ENCODE results near the gene KRTAP19-5.

DNA sequence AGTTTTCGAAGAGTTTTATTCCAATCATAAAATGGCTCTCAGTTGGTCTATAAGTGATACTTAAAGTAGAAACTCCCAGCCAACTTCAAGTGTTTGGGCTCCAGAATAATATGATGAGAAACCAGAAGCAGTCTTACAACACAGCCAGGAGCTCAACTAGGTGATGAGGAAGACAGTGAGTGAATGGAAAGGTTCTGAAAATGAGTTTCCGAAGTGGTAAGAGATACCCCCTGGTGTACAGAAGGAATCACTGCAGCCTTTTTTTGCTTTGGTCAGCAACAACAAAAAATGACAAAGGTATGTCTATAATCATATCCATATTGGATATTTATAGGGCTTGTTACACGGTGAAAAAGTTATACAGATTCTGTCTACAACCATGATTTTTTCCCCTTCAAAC, 38.2 kb downstream of the KRTAP19-5 start:
- TF ChIP-seq, protein P1, sequence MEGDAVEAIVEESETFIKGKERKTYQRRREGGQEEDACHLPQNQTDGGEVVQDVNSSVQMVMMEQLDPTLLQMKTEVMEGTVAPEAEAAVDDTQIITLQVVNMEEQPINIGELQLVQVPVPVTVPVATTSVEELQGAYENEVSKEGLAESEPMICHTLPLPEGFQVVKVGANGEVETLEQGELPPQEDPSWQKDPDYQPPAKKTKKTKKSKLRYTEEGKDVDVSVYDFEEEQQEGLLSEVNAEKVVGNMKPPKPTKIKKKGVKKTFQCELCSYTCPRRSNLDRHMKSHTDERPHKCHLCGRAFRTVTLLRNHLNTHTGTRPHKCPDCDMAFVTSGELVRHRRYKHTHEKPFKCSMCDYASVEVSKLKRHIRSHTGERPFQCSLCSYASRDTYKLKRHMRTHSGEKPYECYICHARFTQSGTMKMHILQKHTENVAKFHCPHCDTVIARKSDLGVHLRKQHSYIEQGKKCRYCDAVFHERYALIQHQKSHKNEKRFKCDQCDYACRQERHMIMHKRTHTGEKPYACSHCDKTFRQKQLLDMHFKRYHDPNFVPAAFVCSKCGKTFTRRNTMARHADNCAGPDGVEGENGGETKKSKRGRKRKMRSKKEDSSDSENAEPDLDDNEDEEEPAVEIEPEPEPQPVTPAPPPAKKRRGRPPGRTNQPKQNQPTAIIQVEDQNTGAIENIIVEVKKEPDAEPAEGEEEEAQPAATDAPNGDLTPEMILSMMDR (conservative IDR thresholded peaks at IDR 0.05), result peak; percentile 48
- TF ChIP-seq EZH2 (IDR thresholded peaks at IDR 0.05; ENCODE audit: low read depth), result no peak
